Activated naive CD8-positive, alpha-beta T cell (primary cell): Measurements from ENCODE around the gene TATDN3.
A peak's percentile ranks its signal among the peaks of the same experiment; 100 is the strongest.

Experiments used
- H3K27ac Mint-ChIP-seq: one replicate; pipeline ENCODE4 v1.8.0; 2021; ENCODE audit warnings: mixed read lengths
- H3K27me3 Mint-ChIP-seq: one replicate; pipeline ENCODE4 v1.8.0; 2021; ENCODE audit warnings: mixed read lengths
- H3K36me3 Mint-ChIP-seq: one replicate; pipeline ENCODE4 v1.8.0; 2021; ENCODE audit warnings: mixed read lengths
- H3K4me1 Mint-ChIP-seq: one replicate; pipeline ENCODE4 v1.8.0; 2021; ENCODE audit warnings: low read depth, mixed read lengths
- H3K4me3 Mint-ChIP-seq: one replicate; pipeline ENCODE4 v1.8.0; 2021; ENCODE audit warnings: mild to moderate bottlenecking, mixed read lengths
- H3K9me3 Mint-ChIP-seq: one replicate; pipeline ENCODE4 v1.8.0; 2021; ENCODE audit warnings: low read depth, mixed read lengths

The TATDN3 gene

GRCh38 chr1:212792396-212792908 lies 758 bp downstream of the TATDN3 start:
- peak overlapping the region; percentile 96 for H3K27ac Mint-ChIP-seq
- H3K4me3 Mint-ChIP-seq, result peak overlapping the region; percentile 99
- H3K4me1 Mint-ChIP-seq, result peaks cover 44% of the 10 kb centered on the region
- no peaks in the 10 kb centered on the region for H3K9me3 Mint-ChIP-seq
- peaks cover 4% of the 10 kb centered on the region for H3K36me3 Mint-ChIP-seq
- H3K27me3 Mint-ChIP-seq, result no peaks in the 10 kb centered on the region

- Mint-ChIP-seq H3K27ac (peak overlapping the region; percentile 18), H3K4me1 (peaks cover 33% of the 10 kb centered on the region), H3K4me3 (no peak overlapping the region)
These were observed 2.9 kb downstream of the TATDN3 start for GRCh38 chr1:212794561-212795014.

GRCh38 chr1:212797681-212798080 lies 6.0 kb downstream of the TATDN3 start:
- H3K4me3 Mint-ChIP-seq, result no peak overlapping the region

More at GRCh38 chr1:212794561-212795014, 2.9 kb downstream of the TATDN3 start:
- Mint-ChIP-seq H3K27me3 (no peaks in the 10 kb centered on the region), H3K9me3 (no peaks in the 10 kb centered on the region), H3K36me3 (peaks cover 7% of the 10 kb centered on the region)

GRCh38 chr1:212805767-212806166 lies 14.1 kb downstream of the TATDN3 start:
- no peaks in the 10 kb centered on the region for H3K27me3 Mint-ChIP-seq
- H3K36me3 Mint-ChIP-seq, result peaks cover 6% of the 10 kb centered on the region
- H3K9me3 Mint-ChIP-seq, result no peaks in the 10 kb centered on the region
- H3K27ac Mint-ChIP-seq, result no peak overlapping the region
- no peak overlapping the region for H3K4me3 Mint-ChIP-seq
- no peaks in the 10 kb centered on the region for H3K4me1 Mint-ChIP-seq

More at GRCh38 chr1:212797681-212798080, 6.0 kb downstream of the TATDN3 start:
- Mint-ChIP-seq H3K27ac (no peak overlapping the region), H3K27me3 (no peaks in the 10 kb centered on the region), H3K9me3 (no peaks in the 10 kb centered on the region), H3K36me3 (peaks cover 9% of the 10 kb centered on the region), H3K4me1 (peaks cover 15% of the 10 kb centered on the region)

- Mint-ChIP-seq H3K4me3 (no peak overlapping the region), H3K27ac (no peak overlapping the region), H3K9me3 (no peaks in the 10 kb centered on the region), H3K4me1 (no peaks in the 10 kb centered on the region), H3K36me3 (peaks cover 5% of the 10 kb centered on the region), H3K27me3 (no peaks in the 10 kb centered on the region)
These were observed 23.0 kb downstream of the TATDN3 start for GRCh38 chr1:212814537-212815334.

GRCh38 chr1:212816567-212817278 lies 25.0 kb downstream of the TATDN3 start:
- H3K4me1 Mint-ChIP-seq, result no peaks in the 10 kb centered on the region
- H3K36me3 Mint-ChIP-seq, result peaks cover 5% of the 10 kb centered on the region
- no peak overlapping the region for H3K27ac Mint-ChIP-seq
- no peaks in the 10 kb centered on the region for H3K27me3 Mint-ChIP-seq
- H3K9me3 Mint-ChIP-seq, result no peaks in the 10 kb centered on the region
- no peak overlapping the region for H3K4me3 Mint-ChIP-seq

- no peak overlapping the region for H3K4me3 Mint-ChIP-seq
- H3K27ac Mint-ChIP-seq, result no peak overlapping the region
- H3K4me1 Mint-ChIP-seq, result no peaks in the 10 kb centered on the region
These were observed 28.0 kb downstream of the TATDN3 start for GRCh38 chr1:212819726-212820125.

GRCh38 chr1:212820969-212821368 lies 29.3 kb downstream of the TATDN3 start:
- Mint-ChIP-seq H3K4me1 (no peaks in the 10 kb centered on the region), H3K27ac (no peak overlapping the region), H3K9me3 (peaks cover 5% of the 10 kb centered on the region), H3K27me3 (no peaks in the 10 kb centered on the region), H3K4me3 (no peak overlapping the region), H3K36me3 (peaks cover 6% of the 10 kb centered on the region)

More at GRCh38 chr1:212819726-212820125, 28.0 kb downstream of the TATDN3 start:
- H3K9me3 Mint-ChIP-seq, result no peaks in the 10 kb centered on the region
- H3K27me3 Mint-ChIP-seq, result no peaks in the 10 kb centered on the region
- peaks cover 5% of the 10 kb centered on the region for H3K36me3 Mint-ChIP-seq

- H3K4me3 Mint-ChIP-seq, result no peak overlapping the region
- H3K36me3 Mint-ChIP-seq, result peaks cover 8% of the 10 kb centered on the region
- H3K4me1 Mint-ChIP-seq, result no peaks in the 10 kb centered on the region
- H3K27ac Mint-ChIP-seq, result no peak overlapping the region
- H3K9me3 Mint-ChIP-seq, result peaks cover 8% of the 10 kb centered on the region
- no peaks in the 10 kb centered on the region for H3K27me3 Mint-ChIP-seq
These were observed 31.3 kb downstream of the TATDN3 start for GRCh38 chr1:212822956-212823355.

GRCh38 chr1:212824201-212824600 lies 32.5 kb downstream of the TATDN3 start:
- peaks cover 8% of the 10 kb centered on the region for H3K9me3 Mint-ChIP-seq
- no peak overlapping the region for H3K4me3 Mint-ChIP-seq
- H3K27ac Mint-ChIP-seq, result no peak overlapping the region
- H3K36me3 Mint-ChIP-seq, result peaks cover 8% of the 10 kb centered on the region
- no peaks in the 10 kb centered on the region for H3K4me1 Mint-ChIP-seq
- H3K27me3 Mint-ChIP-seq, result no peaks in the 10 kb centered on the region

GRCh38 chr1:212825798-212826452 lies 34.2 kb downstream of the TATDN3 start:
- no peak overlapping the region for H3K27ac Mint-ChIP-seq
- no peaks in the 10 kb centered on the region for H3K27me3 Mint-ChIP-seq
- no peak overlapping the region for H3K4me3 Mint-ChIP-seq
- peaks cover 8% of the 10 kb centered on the region for H3K36me3 Mint-ChIP-seq
- H3K4me1 Mint-ChIP-seq, result no peaks in the 10 kb centered on the region
- peaks cover 8% of the 10 kb centered on the region for H3K9me3 Mint-ChIP-seq

GRCh38 chr1:212827171-212827776 lies 35.6 kb downstream of the TATDN3 start:
- no peak overlapping the region for H3K27ac Mint-ChIP-seq

GRCh38 chr1:212827831-212828278 lies 36.2 kb downstream of the TATDN3 start:
- peaks cover 8% of the 10 kb centered on the region for H3K36me3 Mint-ChIP-seq
- no peak overlapping the region for H3K27ac Mint-ChIP-seq
- H3K4me3 Mint-ChIP-seq, result no peak overlapping the region
- peaks cover 8% of the 10 kb centered on the region for H3K9me3 Mint-ChIP-seq
- no peaks in the 10 kb centered on the region for H3K4me1 Mint-ChIP-seq
- no peaks in the 10 kb centered on the region for H3K27me3 Mint-ChIP-seq

More at GRCh38 chr1:212827171-212827776, 35.6 kb downstream of the TATDN3 start:
- Mint-ChIP-seq H3K27me3 (no peaks in the 10 kb centered on the region), H3K4me1 (no peaks in the 10 kb centered on the region), H3K4me3 (no peak overlapping the region), H3K9me3 (peaks cover 8% of the 10 kb centered on the region), H3K36me3 (peaks cover 8% of the 10 kb centered on the region)

GRCh38 chr1:212828395-212828794 lies 36.7 kb downstream of the TATDN3 start:
- H3K27me3 Mint-ChIP-seq, result no peaks in the 10 kb centered on the region
- H3K4me1 Mint-ChIP-seq, result no peaks in the 10 kb centered on the region
- H3K36me3 Mint-ChIP-seq, result peaks cover 8% of the 10 kb centered on the region
- H3K4me3 Mint-ChIP-seq, result no peak overlapping the region
- peaks cover 8% of the 10 kb centered on the region for H3K9me3 Mint-ChIP-seq
- H3K27ac Mint-ChIP-seq, result no peak overlapping the region
